Measurements from ENCODE around the gene NAT16. TPM values are rescaled to one million over a fixed set of nuclear protein-coding genes. Genes with fewer than 3 reads are reported as not detected.

NAT16 gene
- total and polyA plus RNA-seq, 2 of the 4 experiments (the other 2 are of a cell fraction): 0.05 TPM; not detected in 1

GRCh38 chr7:101156866-101157589 is 23.1 kb downstream of the NAT16 start:
- intact Hi-C loops (cut with micrococcal nuclease) (no loop called here), in situ Hi-C loops (cut with MboI; ENCODE audit: low sequenced_read_pairs) (no loop called here)

More at GRCh38 chr7:101156866-101157589, 23.1 kb downstream of the NAT16 start:
- Histone ChIP-seq H4K20me1 (ENCODE audit: insufficient read depth, low read length) (peaks cover 7% of the 10 kb centered on the region; the same call in 1 of the 2 replicates), H3K4me2 (ENCODE audit: low read depth, low read length) (no peak overlapping the region), H3K9me3 (ENCODE audit: control insufficient read depth, insufficient read depth, low read length) (no peaks in the 10 kb centered on the region), H2BK20ac (ENCODE audit: low read depth, low read length) (no peak overlapping the region), H3K56ac (ENCODE audit: extremely low read depth, insufficient read depth, low read length) (no peak overlapping the region), H3K4me3 (ENCODE audit: insufficient read depth, low read depth, low read length) (no peak overlapping the region), H3K18ac (ENCODE audit: low read depth, low read length) (no peak overlapping the region), H2AK5ac (ENCODE audit: low read depth, low read length) (no peak overlapping the region), H3K79me1 (ENCODE audit: low read depth in 1 of 2, low read length in 2 of 2) (peaks cover 10 to 38% of the 10 kb centered on the region in 2 experiments), H3K27me3 (ENCODE audit: control insufficient read depth, insufficient read depth, low read length) (no peaks in the 10 kb centered on the region), H3K9me1 (ENCODE audit: insufficient read depth, low read length) (peaks cover 3% of the 10 kb centered on the region), H2AFZ (replicated peaks; ENCODE audit: low read length, poor library complexity) (no peak overlapping the region), H3K36me3 (ENCODE audit: control insufficient read depth, insufficient read depth, low read length) (peaks cover 28% of the 10 kb centered on the region), H3K23ac (ENCODE audit: low read depth, low read length) (no peak overlapping the region), H2AK9ac (replicated peaks; ENCODE audit: low read depth, low read length, poor library complexity) (no peak overlapping the region), H4K5ac (ENCODE audit: low read depth, low read length) (no peak overlapping the region), H2BK15ac (ENCODE audit: low read depth, low read length) (no peak overlapping the region), H3K14ac (replicated peaks; ENCODE audit: low read depth, low read length) (no peak overlapping the region), H4K8ac (ENCODE audit: low read depth in 2 of 2, low read length in 2 of 2) (no peak overlapping the region), H3K27ac (ENCODE audit: insufficient read depth, low read length) (no peak overlapping the region), H3K4ac (ENCODE audit: low read depth, low read length) (no peak overlapping the region), H3K4me1 (ENCODE audit: control insufficient read depth, insufficient read depth, low read length) (peaks cover 7% of the 10 kb centered on the region), H2BK120ac (ENCODE audit: low read depth, low read length) (no peak overlapping the region), H4K91ac (ENCODE audit: insufficient read depth, low read depth, low read length) (no peak overlapping the region), H2BK5ac (ENCODE audit: low read depth, low read length, poor library complexity, severe bottlenecking) (no peak overlapping the region), H3K9ac (ENCODE audit: low read depth, low read length) (no peak overlapping the region)
- TF ChIP-seq NFE2L2 (IDR thresholded peaks at IDR 0.05; ENCODE audit: low read depth, low read length) (no peak), CEBPB (IDR thresholded peaks at IDR 0.05; ENCODE audit: low read depth, low read length) (no peak), BHLHE40 (IDR thresholded peaks at IDR 0.05; ENCODE audit: low read depth, low read length) (no peak), POLR2A (IDR thresholded peaks at IDR 0.05; ENCODE audit: low read depth, low read length) (no peak), RCOR1 (IDR thresholded peaks at IDR 0.05; ENCODE audit: insufficient replicate concordance, low read length) (no peak), CTCF (conservative IDR thresholded peaks at IDR 0.05; ENCODE audit: low read depth, low read length) (no peak), RAD21 (IDR thresholded peaks at IDR 0.05; ENCODE audit: low read length) (no peak), CHD1 (IDR thresholded peaks at IDR 0.05; ENCODE audit: low read depth, low read length) (no peak), ELK1 (IDR thresholded peaks at IDR 0.05; ENCODE audit: borderline replicate concordance, low read depth, low read length) (no peak), MXI1 (IDR thresholded peaks at IDR 0.05; ENCODE audit: borderline replicate concordance, low read depth, low read length) (no peak), FOS (IDR thresholded peaks at IDR 0.05; ENCODE audit: low read depth, low read length) (no peak), MAZ (IDR thresholded peaks at IDR 0.05; ENCODE audit: borderline replicate concordance, low read depth, low read length) (no peak), USF2 (IDR thresholded peaks at IDR 0.05; ENCODE audit: low read depth, low read length) (no peak)
- ChIA-PET POLR2A (ENCODE audit: unreplicated experiment) (interaction anchor here (0.6 kb wide), 1 partner anchor 9 kb away, joined by 5 read pairs; no protein-coding TSS in a partner anchor), CTCF (interaction anchor here (0.6 to 2.8 kb wide), 5 partner anchors 13 to 125 kb away, joined by 3 to 10 read pairs (median 8); no protein-coding TSS in a partner anchor)
- DNase-seq (no peak), ATAC-seq (ENCODE audit: low read depth) (no peak)
- WGBS, 2 experiments (ENCODE audit: extremely low coverage in 2 of 2, insufficient read length in 1 of 2): 74% methylated on average over 3 of the region's 14 CpGs; no CpG with 5 or more reads in 1 of the 2 experiments
- BruUV-seq (replicated peaks): no TSS peak
- dilution Hi-C loops (cut with HindIII; ENCODE audit: low sequenced_read_pairs, unreplicated experiment): no loop called here
